Measurements from ENCODE around the gene GP2. TPM values are rescaled to one million over a fixed set of nuclear protein-coding genes. Genes with fewer than 3 reads are reported as not detected.

GP2 gene
- total and polyA plus RNA-seq, 9 donors: 0.30 to 21.0 (median 2.0) TPM; not detected in 4

DNA sequence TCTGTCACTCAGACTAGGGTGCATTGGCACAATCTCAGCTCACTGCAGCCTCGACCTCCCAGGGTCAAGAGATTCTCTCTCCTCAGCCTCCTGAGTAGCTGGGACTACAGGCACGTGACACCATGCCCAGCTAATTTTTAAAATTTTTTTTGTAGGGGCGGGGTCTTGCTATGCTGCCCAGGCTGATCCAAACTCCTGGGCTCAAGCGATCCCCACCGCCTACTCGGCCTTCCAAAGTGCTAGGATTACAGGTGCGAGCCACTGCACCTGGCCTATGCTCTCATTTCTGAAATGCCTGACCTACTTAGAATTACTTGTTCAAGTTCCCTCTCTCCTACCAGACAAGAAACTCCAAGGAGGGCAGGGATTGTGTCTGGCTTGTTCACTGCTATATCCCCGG lies 5.1 kb upstream of the GP2 start:
- Histone ChIP-seq H3K36me3 (no peaks in the 10 kb centered on the region), H3K27ac (no peak overlapping the region), H3K27me3 (no peaks in the 10 kb centered on the region), H3K9me3 (no peaks in the 10 kb centered on the region), H3K4me1 (ENCODE audit: insufficient read depth) (no peaks in the 10 kb centered on the region), H3K4me3 (no peak overlapping the region)
- TF ChIP-seq, protein P1, sequence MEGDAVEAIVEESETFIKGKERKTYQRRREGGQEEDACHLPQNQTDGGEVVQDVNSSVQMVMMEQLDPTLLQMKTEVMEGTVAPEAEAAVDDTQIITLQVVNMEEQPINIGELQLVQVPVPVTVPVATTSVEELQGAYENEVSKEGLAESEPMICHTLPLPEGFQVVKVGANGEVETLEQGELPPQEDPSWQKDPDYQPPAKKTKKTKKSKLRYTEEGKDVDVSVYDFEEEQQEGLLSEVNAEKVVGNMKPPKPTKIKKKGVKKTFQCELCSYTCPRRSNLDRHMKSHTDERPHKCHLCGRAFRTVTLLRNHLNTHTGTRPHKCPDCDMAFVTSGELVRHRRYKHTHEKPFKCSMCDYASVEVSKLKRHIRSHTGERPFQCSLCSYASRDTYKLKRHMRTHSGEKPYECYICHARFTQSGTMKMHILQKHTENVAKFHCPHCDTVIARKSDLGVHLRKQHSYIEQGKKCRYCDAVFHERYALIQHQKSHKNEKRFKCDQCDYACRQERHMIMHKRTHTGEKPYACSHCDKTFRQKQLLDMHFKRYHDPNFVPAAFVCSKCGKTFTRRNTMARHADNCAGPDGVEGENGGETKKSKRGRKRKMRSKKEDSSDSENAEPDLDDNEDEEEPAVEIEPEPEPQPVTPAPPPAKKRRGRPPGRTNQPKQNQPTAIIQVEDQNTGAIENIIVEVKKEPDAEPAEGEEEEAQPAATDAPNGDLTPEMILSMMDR (IDR thresholded peaks at IDR 0.05): no peak
- no peak for TF ChIP-seq EP300 (IDR thresholded peaks at IDR 0.05)
- no peak for TF ChIP-seq POLR2A (IDR thresholded peaks at IDR 0.05)
- WGBS, 3 donors: 83 to 87% (median 84%) methylated on average over 8 of the region's 8 CpGs
- no peak for DNase-seq
- intact Hi-C loops (cut with DNase I): no loop called here

DNA sequence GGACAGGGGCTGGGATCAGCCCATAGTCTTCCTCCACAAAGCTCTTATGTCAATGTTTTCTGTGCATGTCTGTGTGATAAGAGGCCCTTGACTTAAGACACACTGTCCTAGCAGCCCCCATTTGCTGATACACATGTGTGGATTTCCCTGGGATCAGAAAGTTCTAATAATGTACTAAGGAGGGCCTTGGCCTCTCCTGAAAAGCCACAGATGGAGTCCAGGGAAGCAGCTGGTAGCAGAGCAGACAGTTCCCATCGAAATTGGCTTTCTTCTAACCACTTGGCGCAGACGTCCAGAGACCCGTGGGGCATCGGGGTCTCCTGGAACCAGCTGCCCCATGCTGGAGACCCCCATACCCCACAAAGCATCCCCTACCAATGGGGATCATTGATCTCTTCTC lies 4.3 kb upstream of the GP2 start:
- Histone ChIP-seq H3K36me3 (no peaks in the 10 kb centered on the region), H3K27ac (no peak overlapping the region), H3K4me3 (no peak overlapping the region), H3K27me3 (no peaks in the 10 kb centered on the region), H3K9me3 (no peaks in the 10 kb centered on the region), H3K4me1 (ENCODE audit: insufficient read depth) (no peaks in the 10 kb centered on the region)
- TF ChIP-seq, protein P1 (IDR thresholded peaks at IDR 0.05): no peak
- TF ChIP-seq POLR2A (IDR thresholded peaks at IDR 0.05): no peak
- TF ChIP-seq EP300 (IDR thresholded peaks at IDR 0.05): no peak
- intact Hi-C loops (cut with DNase I): no loop called here
- no peak for DNase-seq
- 68 to 76% (median 75%) methylated on average over 5 of the region's 5 CpGs for WGBS, 3 donors

DNA sequence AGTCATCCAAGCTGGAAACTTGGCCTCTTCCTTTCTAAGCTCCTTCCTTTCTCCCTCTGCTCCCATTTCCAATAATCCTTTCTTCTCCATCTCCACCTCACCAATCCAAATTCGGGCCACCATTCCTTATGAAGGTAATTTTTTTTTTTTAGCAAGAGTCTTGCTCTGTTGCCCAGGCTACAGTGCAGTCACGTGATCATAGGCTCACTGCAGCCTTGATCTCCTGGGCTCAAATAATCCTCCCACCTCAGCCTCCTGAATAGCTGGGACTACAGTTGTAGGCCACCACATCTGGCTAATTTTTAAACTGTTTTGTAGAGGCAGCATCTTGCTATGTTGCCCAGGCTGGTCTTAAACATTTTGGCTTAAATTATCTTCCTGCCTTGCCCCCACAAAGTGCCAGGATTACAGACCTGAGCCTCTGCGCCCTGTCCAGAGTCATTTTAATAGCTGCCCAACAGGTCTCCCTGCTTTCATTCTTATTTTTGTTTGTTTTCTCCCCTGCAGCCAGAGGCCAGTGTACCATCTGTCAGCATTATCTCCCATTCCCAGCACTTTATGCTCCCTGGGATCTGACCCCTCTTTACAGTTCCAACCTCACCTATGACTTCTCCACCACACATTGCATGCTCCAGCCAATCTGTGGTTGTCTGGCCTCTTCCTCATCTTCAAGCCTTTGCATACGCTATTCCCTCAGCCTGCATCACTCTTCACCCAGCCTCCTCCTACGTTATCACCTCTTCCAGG lies 2.3 kb upstream of the GP2 start:
- no peak overlapping the region for H3K27ac ChIP-seq
- no peaks in the 10 kb centered on the region for H3K4me1 ChIP-seq (ENCODE audit: insufficient read depth)
- WGBS, 3 donors: 71 to 82% (median 73%) methylated on average over 5 of the region's 5 CpGs
- no peak for DNase-seq
- H3K9me3 ChIP-seq: no peaks in the 10 kb centered on the region
- intact Hi-C loops (cut with DNase I): no loop called here
- no peak overlapping the region for H3K4me3 ChIP-seq
- TF ChIP-seq POLR2A (IDR thresholded peaks at IDR 0.05) (no peak), EP300 (IDR thresholded peaks at IDR 0.05) (no peak)
- H3K36me3 ChIP-seq: no peaks in the 10 kb centered on the region
- no peaks in the 10 kb centered on the region for H3K27me3 ChIP-seq

DNA sequence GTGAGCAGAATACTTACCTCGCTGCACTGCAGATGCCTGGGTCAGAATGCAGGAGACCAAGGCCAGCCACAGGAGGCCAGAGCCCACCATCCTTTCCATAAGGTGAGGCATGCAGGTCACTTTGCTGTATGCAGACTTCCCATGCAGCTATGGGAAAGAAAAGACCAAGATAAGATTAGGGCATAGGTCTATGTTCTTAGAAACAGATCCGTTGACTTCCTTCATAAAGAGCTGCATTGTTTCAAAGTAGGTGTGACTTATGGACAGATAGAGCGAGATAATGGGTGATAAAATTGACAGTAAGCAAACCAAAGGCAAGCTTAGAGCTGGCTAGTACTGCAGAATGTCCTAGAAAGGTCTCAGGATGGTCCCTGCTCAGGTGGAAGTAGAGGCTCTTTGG lies 992 bp downstream of the GP2 start:
- H3K9me3 ChIP-seq: no peaks in the 10 kb centered on the region
- DNase-seq: no peak
- no peaks in the 10 kb centered on the region for H3K27me3 ChIP-seq
- 63 to 73% (median 67%) methylated on average over 3 of the region's 3 CpGs for WGBS, 3 donors
- no peak overlapping the region for H3K27ac ChIP-seq
- intact Hi-C loops (cut with DNase I): no loop called here
- TF ChIP-seq, protein P1 (IDR thresholded peaks at IDR 0.05): no peak
- TF ChIP-seq POLR2A (IDR thresholded peaks at IDR 0.05): no peak
- H3K4me1 ChIP-seq (ENCODE audit: insufficient read depth): no peaks in the 10 kb centered on the region
- no peak overlapping the region for H3K4me3 ChIP-seq
- no peaks in the 10 kb centered on the region for H3K36me3 ChIP-seq

DNA sequence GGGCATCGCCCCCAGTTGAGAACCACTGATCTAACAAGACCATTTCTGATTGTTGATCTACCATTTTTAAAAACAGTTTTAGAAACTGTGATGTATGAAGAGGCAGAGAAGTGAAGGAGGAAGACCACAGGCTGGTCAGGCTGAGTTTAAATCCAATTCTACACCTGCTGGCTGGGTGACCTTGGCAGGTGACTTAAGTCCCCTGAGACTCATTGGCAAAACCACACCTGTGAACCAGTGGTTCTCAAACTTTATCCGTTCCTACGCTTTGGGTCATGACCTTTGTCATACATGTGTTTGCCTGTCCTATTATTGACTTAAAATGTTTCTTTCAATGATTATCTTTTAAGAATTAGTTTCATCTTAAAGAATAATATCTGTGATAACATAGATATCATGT lies 2.3 kb downstream of the GP2 start:
- 48 to 72% (median 53%) methylated on average over 3 of the region's 3 CpGs for WGBS, 3 donors
- no peaks in the 10 kb centered on the region for H3K4me1 ChIP-seq (ENCODE audit: insufficient read depth)
- H3K27me3 ChIP-seq: no peaks in the 10 kb centered on the region
- intact Hi-C loops (cut with DNase I): no loop called here
- H3K4me3 ChIP-seq: no peak overlapping the region
- H3K9me3 ChIP-seq: no peaks in the 10 kb centered on the region
- no peak overlapping the region for H3K27ac ChIP-seq
- TF ChIP-seq POLR2A (IDR thresholded peaks at IDR 0.05) (no peak), EP300 (IDR thresholded peaks at IDR 0.05) (no peak)
- TF ChIP-seq, protein P1 (IDR thresholded peaks at IDR 0.05): no peak
- no peaks in the 10 kb centered on the region for H3K36me3 ChIP-seq
- DNase-seq: no peak
